ENCODE results near the gene COG5.

DNA sequence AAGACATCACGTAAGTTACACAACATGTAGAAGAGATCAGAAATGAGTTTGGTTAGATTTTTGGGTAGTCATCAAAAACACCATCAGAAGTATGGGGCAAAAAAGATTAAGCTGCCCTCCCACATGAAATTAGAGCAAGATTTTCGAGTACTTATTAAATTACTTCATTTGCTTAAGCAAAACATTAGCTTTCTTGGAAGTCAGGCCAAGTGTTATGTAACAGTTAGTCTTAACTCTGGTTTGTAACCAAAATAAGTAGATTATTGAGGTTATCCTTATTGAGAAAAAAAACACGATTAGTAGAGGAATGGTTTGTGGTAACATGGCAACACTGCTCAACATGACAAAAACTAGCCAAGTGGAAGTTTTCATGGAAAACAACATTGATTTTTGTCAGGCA lies 357.0 kb downstream of the COG5 start:
- TF ChIP-seq CTCF (conservative IDR thresholded peaks at IDR 0.05; ENCODE audit: low read depth, low read length) = no peak
- no peak for TF ChIP-seq EZH2 (IDR thresholded peaks at IDR 0.05; ENCODE audit: borderline replicate concordance, low read depth, low read length, poor library complexity, severe bottlenecking)
